Cardiac septum (tissue), 1 donor: Measurements from ENCODE around the gene IRGM. TPM values are rescaled to one million over a fixed set of nuclear protein-coding genes. Genes with fewer than 3 reads are reported as not detected.
"Not testable (repeated sequence)": the region's sequence is repeated elsewhere in the genome, so short reads cannot be mapped to it uniquely, and the experiment has no call there.

Experiments used
- DNase-seq: peaks from one replicate; pipeline ENCODE4 v3.0.0-alpha.2; 2020; ENCODE audit warnings: low spot score
- intact Hi-C: fragments of 100-400 bp; cut with DNase I; formaldehyde crosslinking; loops from one replicate; pipeline ENCODE4 v1.14.0; 2022
- long read RNA-seq: library from polyadenylated mRNA; unstranded; transcript quantifications from one replicate; pipeline ENCODE4 v2.0.0, GENCODE V29; 2021
- total RNA-seq: library from RNA; stranded (reverse); fragmentation: NEBNext Ultra II Directional; extraction: Animal tissue kit (Norgen Biotek cat#: 25700); gene quantifications from one replicate; pipeline ENCODE4 v1.2.1, GENCODE V29; 2021
- donor health status: DM: no; HTN: no; CAD: no.

IRGM gene, protein sequence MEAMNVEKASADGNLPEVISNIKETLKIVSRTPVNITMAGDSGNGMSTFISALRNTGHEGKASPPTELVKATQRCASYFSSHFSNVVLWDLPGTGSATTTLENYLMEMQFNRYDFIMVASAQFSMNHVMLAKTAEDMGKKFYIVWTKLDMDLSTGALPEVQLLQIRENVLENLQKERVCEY
- total RNA-seq = not detected
- long read RNA-seq, partial matches to known transcripts = 0 of 1 reads
- long read RNA-seq, other reads (novel, unspliced or antisense) = 1 of 1 reads

- intact Hi-C loops = loop anchor here (5.0 to 10.0 kb wide), 3 partner anchors 44 to 381 kb away; no protein-coding TSS in a partner anchor
- DNase-seq = not testable (repeated sequence)
Measured at GRCh38 chr5:150846308-150846653, at the start of gene IRGM. TSS of gene IRGM (plus strand) at chr5:150846521. CDS start at chr5:150848124, 1,603 bp downstream.

- intact Hi-C loops = no loop called here
- no peak for DNase-seq
Measured at GRCh38 chr5:150797384-150797783, 48.9 kb upstream of the IRGM start.

DNA sequence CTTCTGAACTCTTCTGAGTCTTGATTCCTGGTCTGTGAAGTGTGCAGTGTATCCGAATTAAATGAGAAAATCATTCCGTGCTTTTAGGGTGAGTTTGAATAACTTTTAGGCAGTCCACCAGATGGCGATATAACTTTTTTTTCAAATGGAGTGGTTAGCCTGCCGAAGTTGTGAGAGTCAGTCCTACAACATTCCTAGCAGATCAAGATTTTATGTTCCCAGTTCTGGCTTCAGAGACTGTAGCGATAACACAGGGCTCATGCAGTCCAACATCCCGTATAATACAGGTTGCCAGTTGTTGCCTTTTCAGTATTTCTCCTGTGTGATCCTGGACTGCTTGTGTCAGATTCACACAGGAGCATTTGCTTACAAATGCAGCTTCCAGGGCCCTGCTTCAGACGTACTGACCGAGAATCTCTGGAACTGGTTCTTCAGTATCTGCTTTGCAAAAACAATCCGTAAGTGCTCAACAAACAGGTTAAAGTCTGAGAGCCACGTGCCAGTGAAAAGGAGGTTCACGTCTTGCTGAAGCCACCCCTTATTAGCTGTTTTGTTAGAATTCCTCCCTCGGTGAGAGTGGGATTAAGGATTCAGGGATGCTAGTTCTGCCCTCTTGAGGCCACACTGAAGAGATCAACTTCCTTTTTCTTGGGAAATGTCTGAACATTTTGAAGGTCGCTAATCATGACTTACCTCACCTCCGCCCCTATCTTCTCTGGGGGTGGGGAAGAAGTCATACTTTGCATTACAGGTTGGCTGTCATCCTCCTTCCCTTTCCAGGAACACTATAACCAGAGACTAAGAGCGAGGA is 45.0 kb upstream of the IRGM start:
- DNase-seq = no peak
- intact Hi-C loops = loop anchor here (5.0 to 10.0 kb wide), 2 partner anchors 46 to 363 kb away; partner anchors contain the start of gene IRGM

- DNase-seq = no peak
- intact Hi-C loops = loop anchor here (5.0 to 10.0 kb wide), 2 partner anchors 43 to 360 kb away; partner anchors contain the start of gene IRGM
Measured at GRCh38 chr5:150804388-150804787, 41.9 kb upstream of the IRGM start.

DNA sequence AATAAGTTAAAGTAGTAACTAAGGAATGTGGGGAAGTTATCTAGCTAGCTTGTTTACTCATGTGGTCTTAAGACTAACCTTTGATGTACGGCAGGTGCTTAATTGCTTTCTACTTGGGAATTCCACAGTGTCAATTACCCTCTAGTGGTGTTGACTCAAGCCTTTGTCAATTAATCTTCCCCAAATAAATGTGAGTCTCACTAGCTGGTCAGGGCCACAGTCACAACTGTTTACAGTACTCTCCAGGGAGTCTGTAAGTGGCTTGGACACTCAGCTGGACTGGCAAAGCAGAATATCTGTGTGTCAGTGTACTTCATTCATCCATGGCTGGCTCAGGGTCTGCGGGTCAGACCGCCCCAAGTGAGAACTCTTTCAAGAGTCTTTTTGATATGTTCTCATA is 37.0 kb upstream of the IRGM start:
- intact Hi-C loops = loop anchor here (10.0 kb wide), 1 partner anchor 355 kb away; no protein-coding TSS in a partner anchor
- DNase-seq = no peak

DNA sequence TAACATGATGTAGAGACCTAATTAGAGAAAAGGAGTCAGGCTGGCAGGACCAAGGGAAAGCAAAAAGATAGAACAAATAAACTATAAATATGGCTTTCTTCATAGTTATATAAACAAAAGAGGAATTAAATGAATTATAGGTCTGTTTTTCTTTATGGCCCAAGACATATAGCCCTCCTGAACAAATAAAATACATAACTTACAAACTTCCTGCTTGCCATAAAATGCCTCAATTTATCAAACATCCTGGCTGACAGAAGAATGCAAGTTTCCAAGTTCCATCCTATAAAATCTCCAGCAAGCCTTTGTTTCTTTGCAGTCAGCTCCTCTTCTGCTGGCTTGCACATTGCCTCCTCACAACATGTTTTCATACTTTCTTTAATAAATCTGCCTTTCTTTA is 31.3 kb upstream of the IRGM start:
- intact Hi-C loops = no loop called here
- no peak for DNase-seq

- no peak for DNase-seq
- intact Hi-C loops = no loop called here
Measured at GRCh38 chr5:150816946-150817345, 29.4 kb upstream of the IRGM start.

DNA sequence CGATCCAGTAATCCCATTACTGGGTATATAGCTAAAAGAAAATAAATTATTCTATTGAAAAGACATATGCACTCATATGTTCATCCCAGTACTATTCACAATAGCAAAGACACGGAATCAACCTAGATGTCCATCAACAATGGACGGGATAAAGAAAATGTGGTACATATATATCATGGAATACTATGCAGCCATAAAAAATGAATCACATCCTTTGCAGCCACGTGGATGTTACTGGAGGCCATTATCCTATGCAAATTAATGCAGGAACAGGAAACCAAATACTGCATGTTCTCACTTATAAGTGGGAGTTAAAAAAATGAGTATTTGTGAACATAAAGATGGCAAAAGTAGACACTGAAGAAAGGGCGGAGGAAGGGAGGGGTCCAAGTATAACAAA is 16.6 kb upstream of the IRGM start:
- intact Hi-C loops = no loop called here
- no peak for DNase-seq

DNA sequence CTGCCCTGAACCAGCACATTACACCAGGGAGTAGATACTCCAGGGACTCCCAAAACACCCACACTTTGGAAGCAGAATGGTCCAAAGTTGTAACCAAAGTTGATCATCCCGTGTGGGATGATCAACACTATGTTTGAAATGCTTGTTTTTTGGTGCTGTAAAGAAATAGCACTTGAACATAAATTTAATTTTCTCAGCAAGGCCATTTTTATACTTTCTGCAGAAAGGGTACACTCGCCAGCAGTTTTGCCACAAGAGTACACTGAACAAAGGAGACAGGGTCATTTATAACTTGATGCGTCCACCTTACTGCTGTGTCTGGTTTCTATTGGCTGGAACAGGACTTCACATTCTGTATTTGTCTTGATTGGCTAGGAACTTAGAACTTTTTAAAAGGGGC is 14.5 kb upstream of the IRGM start:
- intact Hi-C loops = not testable (repeated sequence)

DNA sequence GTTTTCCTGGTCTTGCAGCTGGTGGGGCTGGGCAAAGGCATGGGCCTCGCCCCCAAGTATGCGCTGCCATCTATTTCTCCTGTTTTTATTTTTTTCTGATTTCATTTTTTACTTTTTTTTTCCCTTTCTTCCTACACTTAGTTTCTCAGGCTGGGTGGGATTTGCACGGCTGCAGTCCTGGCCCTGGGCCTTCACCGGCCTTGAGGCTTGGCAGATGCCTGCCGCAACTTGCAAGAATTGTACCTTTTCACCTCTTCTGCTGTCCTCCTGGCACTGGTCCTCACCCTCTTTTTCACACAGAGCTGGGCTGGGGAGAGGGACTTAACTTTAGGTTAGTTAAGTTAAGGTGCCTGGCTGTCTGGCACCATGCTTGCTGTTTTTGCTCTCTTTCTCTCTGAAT is 10.3 kb upstream of the IRGM start:
- no peak for DNase-seq
- intact Hi-C loops = no loop called here

More for the DNA sequence above, 14.5 kb upstream of the IRGM start:
- not testable (repeated sequence) for DNase-seq

DNA sequence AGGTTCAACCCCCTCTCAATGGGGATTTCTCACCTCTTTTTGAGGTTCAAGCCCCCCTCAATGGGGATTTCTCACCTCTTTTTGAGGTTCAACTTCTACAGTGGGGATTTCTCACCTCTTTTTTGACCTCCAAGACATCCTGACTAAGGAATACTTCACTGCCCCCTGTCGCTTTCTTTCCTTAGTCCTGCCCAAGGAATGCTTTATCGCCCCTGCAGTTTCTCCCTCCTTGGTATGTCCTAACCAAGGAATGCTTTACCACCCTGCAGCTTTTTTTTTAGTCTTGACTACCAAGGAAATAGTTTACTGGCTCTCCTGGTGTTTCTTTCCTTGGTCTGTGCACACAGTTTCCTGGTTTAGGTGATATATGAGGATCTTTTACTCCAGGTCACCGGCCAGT is 9.6 kb upstream of the IRGM start:
- DNase-seq = no peak
- intact Hi-C loops = no loop called here

DNA sequence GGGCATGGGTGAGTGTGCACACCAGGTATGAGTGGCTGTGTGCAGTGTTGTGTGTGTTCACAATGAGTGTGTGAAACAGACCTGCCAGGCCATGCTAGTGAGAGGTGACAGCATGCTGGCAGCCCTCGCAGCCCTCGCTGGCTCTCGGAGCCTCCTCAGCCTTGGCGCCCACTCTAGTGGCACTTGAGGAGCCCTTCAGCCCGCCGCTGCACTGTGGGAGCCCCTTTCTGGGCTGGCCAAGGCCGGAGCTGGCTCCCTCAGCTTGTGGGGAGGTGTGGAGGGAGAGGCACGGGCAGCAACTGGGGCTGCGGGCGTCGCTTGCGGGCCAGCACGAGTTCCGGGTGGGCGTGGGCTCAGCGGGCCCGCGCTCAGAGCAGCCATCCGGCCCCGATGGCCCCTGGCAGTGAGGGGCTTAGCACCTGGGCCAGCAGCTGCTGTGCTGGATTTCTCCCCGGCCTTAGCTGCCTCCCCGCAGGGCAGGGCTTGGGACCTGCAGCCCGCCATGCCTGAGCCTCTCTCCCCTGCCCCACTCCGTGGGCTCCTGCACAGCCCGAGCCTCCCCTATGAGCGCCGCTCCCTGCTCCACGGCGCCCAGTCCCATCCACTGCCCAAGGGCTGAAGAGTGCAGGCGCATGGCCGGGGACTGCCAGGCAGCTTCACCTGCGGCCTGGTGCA is 999 bp upstream of the IRGM start:
- DNase-seq = not testable (repeated sequence)
- intact Hi-C loops = loop anchor here (5.0 to 10.0 kb wide), 3 partner anchors 43 to 381 kb away; no protein-coding TSS in a partner anchor

DNA sequence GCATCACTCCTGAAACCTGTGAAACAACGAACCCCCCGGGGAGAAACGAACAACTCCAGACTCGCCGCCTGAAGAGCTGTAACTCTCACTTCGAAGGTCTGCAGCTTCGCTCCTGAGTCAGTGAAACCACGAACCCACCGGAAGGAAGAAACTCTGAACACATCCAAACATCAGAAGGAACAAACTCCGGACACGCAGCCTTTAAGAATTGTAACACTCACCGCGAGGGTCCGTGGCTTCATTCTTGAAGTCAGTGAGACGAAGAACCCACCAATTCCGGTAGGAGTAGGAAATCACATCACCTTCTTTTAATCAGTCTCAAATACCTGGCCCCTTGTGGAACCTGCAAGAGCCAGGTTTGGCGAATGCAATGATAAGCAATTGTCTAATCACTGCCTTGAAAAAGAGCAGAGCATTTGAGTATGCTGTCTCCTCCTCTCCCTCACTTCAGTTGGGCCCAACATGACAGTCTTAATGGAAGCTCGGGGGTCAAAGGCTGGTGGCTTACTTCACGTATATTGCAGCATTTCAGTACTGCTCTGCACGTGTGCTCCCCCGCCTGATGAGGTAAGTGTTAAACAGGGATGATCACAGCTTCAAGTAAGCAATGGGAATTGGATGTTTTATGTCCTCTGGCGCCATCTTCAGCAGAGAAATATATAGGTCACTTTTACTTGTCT is 473 bp downstream of the IRGM start:
- no peak for DNase-seq
- intact Hi-C loops = loop anchor here (5.0 to 10.0 kb wide), 3 partner anchors 44 to 382 kb away; no protein-coding TSS in a partner anchor

GRCh38 chr5:150847334-150847695 is 994 bp downstream of the IRGM start:
- no peak for DNase-seq
- intact Hi-C loops = loop anchor here (5.0 to 10.0 kb wide), 3 partner anchors 45 to 383 kb away; no protein-coding TSS in a partner anchor

- intact Hi-C loops = loop anchor here (5.0 to 10.0 kb wide), 3 partner anchors 46 to 383 kb away; no protein-coding TSS in a partner anchor
- DNase-seq = no peak
Measured at GRCh38 chr5:150848271-150848670, 1.9 kb downstream of the IRGM start.

GRCh38 chr5:150851039-150851438 is 4.7 kb downstream of the IRGM start:
- intact Hi-C loops = no loop called here
- no peak for DNase-seq

DNA sequence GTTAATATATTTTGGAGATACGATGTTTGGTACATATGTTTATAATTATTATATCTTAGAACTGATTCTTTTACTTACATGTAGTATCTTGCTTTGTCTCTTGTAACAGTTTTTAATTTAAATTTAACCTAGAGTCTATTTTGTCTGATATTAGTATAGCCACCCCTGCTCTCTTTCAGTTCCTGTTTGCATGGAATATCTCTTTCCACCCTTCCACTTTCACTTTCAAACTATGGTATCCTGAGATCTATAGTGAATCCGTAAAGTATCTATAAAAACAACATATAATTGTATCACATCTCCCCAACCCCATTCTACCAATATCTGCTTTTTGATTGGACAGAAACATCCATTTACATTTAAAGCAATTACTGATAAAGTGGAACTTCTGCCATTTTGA is 7.2 kb downstream of the IRGM start:
- intact Hi-C loops = no loop called here

GRCh38 chr5:150856700-150857099 is 10.4 kb downstream of the IRGM start:
- DNase-seq, intact Hi-C loops: not testable (repeated sequence)

More for the DNA sequence above, 7.2 kb downstream of the IRGM start:
- no peak for DNase-seq

DNA sequence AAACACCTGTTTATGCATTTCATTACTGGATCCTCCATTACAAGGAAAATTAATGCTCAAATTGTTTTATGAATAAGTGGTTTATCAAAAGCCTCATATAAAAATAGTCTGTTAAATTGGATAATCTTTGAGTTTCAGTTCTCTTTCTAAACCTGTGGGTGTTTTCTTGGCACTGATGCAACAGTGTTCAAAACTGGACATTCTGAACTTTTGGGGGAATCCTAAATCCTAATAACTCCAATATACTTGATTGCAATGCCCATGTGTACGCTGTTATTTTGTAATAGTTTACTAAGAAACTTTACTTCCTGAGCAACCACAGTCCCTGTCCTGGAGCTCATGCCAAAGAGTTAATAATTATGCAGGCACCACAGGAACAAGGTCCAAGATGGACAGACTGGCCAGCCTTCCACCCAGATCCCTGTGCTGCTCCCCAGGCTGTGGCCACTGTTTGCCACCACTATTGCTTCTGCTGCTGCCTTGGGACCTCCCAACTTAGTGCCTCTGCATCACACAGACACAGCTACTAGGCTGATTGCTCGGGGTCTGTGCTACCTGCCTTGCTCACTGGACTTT is 14.0 kb downstream of the IRGM start:
- intact Hi-C loops = no loop called here

More for the DNA sequence above, 14.0 kb downstream of the IRGM start:
- no peak for DNase-seq
